HCT116 (cell line): ENCODE data around the gene SYNE3. TPM values are rescaled to one million over a fixed set of nuclear protein-coding genes. Genes with fewer than 3 reads are reported as not detected.
A peak's percentile ranks its signal among the peaks of the same experiment; 100 is the strongest.

Source experiments
- ATAC-seq: fragments of 200-7000 bp; cut with Tn5 transposase; 2 replicates; pipeline ENCODE4 v1.9.1; 2020; ENCODE audit warnings: mild to moderate bottlenecking, moderate library complexity
- BruUV-seq: library from RNA; stranded (reverse); fragments of 400-500 nt; replicated peaks from 2 replicates; lab custom pipeline; 2021; lab: Mats Ljungman, UMichigan
- CTCF ChIA-PET: fragments of 300-600 bp; sonication (Branson Sonifier 250); formaldehyde crosslinking; loops from one replicate; lab custom pipeline; 2021; ENCODE audit warnings: antibody characterized with exemption; lab: Charles Lee
- POLR2A ChIA-PET: fragments of 300-600, 350-600 bp; sonication (Branson Sonifier 250); formaldehyde crosslinking; loops from one replicate; lab custom pipeline; 2021; ENCODE audit warnings: antibody characterized with exemption; lab: Charles Lee
- RAD21 ChIA-PET, 2 experiments: fragments of 300-600 bp; sonication (Branson Sonifier 250); formaldehyde crosslinking; loops; one replicate each; lab custom pipeline; 2023; ENCODE audit warnings: low total read pairs in 2 of 2; ENCODE audit not compliant: uncharacterized antibody in 2 of 2, unreplicated experiment in 2 of 2, low non-redundant PET in 1 of 2; lab: Charles Lee
- DNase-seq: peaks from one replicate; pipeline ENCODE4 v3.0.0-alpha.2; 2010; ENCODE audit warnings: low read depth, low spot score
- H2AFZ ChIP-seq: fragments of 200-600 bp; shearing (Covaris generic), sonication (generic); 2 replicates; pipeline ENCODE4 v1.6.1; 2017; ENCODE audit warnings: low read depth, mixed run types, mixed read lengths, antibody characterized with exemption, low read length; ENCODE audit not compliant: poor library complexity, severe bottlenecking
- H3K27ac ChIP-seq: 2 replicates; pipeline ENCODE4 v1.5.1; 2012; ENCODE audit warnings: low read depth, low read length
- H3K27me3 ChIP-seq: fragments of 200-600 bp; sonication (generic); 2 replicates; pipeline ENCODE4 v1.6.1; 2016; ENCODE audit warnings: mixed run types, low read length, mixed read lengths; ENCODE audit not compliant: insufficient read depth
- H3K36me3 ChIP-seq, 2 experiments: fragments of 200-500 bp in 1 of 2; fragments of 200-600 bp in 1 of 2; sonication (Bioruptor generic) in 1 of 2; sonication (generic) in 1 of 2; 2 replicates each; pipeline versions ENCODE4 v1.5.1 to v1.6.1; 2014 to 2016; ENCODE audit warnings: low read length in 2 of 2, inconsistent platforms in 1 of 2, mixed read lengths in 1 of 2, mixed run types in 1 of 2; ENCODE audit not compliant: insufficient read depth in 2 of 2, control insufficient read depth in 1 of 2
- H3K4me1 ChIP-seq, 2 experiments: fragments of 200-600 bp in 1 of 2; sonication (generic) in 1 of 2; 2 replicates each; pipeline versions ENCODE4 v1.5.1 to v1.6.1; 2012 to 2017; ENCODE audit warnings: low read length in 2 of 2, inconsistent platforms in 1 of 2, mild to moderate bottlenecking in 1 of 2, mixed read lengths in 1 of 2, mixed run types in 1 of 2, moderate library complexity in 1 of 2; ENCODE audit not compliant: insufficient read depth in 2 of 2, control insufficient read depth in 1 of 2
- H3K4me2 ChIP-seq: fragments of 200-600 bp; sonication (generic); 2 replicates; pipeline ENCODE4 v1.6.1; 2017; ENCODE audit warnings: mixed run types, low read length, mixed read lengths
- H3K4me3 ChIP-seq, 2 experiments: fragments of 200-600 bp in 1 of 2; sonication (generic) in 1 of 2; replicated peaks in 1 of 2; 2 replicates each; pipeline ENCODE4 v1.5.1; 2011 to 2016; ENCODE audit warnings: low read length in 2 of 2, control low read depth in 1 of 2, low read depth in 1 of 2, mild to moderate bottlenecking in 1 of 2, mixed read lengths in 1 of 2, mixed run types in 1 of 2
- H3K79me2 ChIP-seq: fragments of 200-600 bp; sonication (generic); 2 replicates; pipeline ENCODE4 v1.6.1; 2017; ENCODE audit warnings: mild to moderate bottlenecking, mixed run types, low read length, moderate library complexity, mixed read lengths; ENCODE audit not compliant: insufficient read depth
- H3K9ac ChIP-seq: fragments of 200-600 bp; sonication (generic); 2 replicates; pipeline ENCODE4 v1.6.1; 2016; ENCODE audit warnings: low read length, mixed read lengths
- H3K9me2 ChIP-seq: fragments of 200-600 bp; sonication (generic), shearing (Covaris generic); 2 replicates; pipeline ENCODE4 v1.6.1; 2017; ENCODE audit warnings: mixed run types, mild to moderate bottlenecking, moderate library complexity; ENCODE audit not compliant: insufficient read depth
- H3K9me3 ChIP-seq, 2 experiments: fragments of 200-500 bp in 1 of 2; fragments of 200-600 bp in 1 of 2; sonication (Bioruptor generic) in 1 of 2; sonication (generic) in 1 of 2; 2 replicates each; pipeline ENCODE4 v1.6.1; 2014 to 2017; ENCODE audit warnings: low read length in 2 of 2, mixed read lengths in 2 of 2, inconsistent platforms in 1 of 2, low read depth in 1 of 2, mild to moderate bottlenecking in 1 of 2, mixed run types in 1 of 2, moderate library complexity in 1 of 2; ENCODE audit not compliant: control insufficient read depth in 1 of 2, insufficient read depth in 1 of 2
- H4K20me1 ChIP-seq: fragments of 200-600 bp; sonication (generic), shearing (Covaris generic); 2 replicates; pipeline ENCODE4 v1.6.1; 2017; ENCODE audit warnings: mixed run types, mild to moderate bottlenecking, moderate library complexity; ENCODE audit not compliant: insufficient read depth
- CBX3 ChIP-seq: IDR thresholded peaks from 2 replicates; pipeline ENCODE4 v1.6.1; 2012; ENCODE audit warnings: low read depth
- CEBPB ChIP-seq: IDR thresholded peaks from 2 replicates; pipeline ENCODE4 v1.6.1; 2012; ENCODE audit warnings: low read depth
- ELF1 ChIP-seq: IDR thresholded peaks from 2 replicates; pipeline ENCODE4 v1.6.1; 2012; ENCODE audit warnings: low read depth, borderline replicate concordance
- EZH2phosphoT487 ChIP-seq: fragments of 200-600 bp; IDR thresholded peaks from 2 replicates; pipeline ENCODE4 v1.6.1; 2018; ENCODE audit warnings: antibody characterized with exemption, borderline replicate concordance
- FOSL1 ChIP-seq: IDR thresholded peaks from 2 replicates; pipeline ENCODE4 v1.6.1; 2012; ENCODE audit warnings: low read depth
- JUND ChIP-seq: IDR thresholded peaks from 2 replicates; pipeline ENCODE4 v1.6.1; 2012
- POLR2A ChIP-seq: IDR thresholded peaks from 2 replicates; pipeline ENCODE4 v1.7.0; 2011; ENCODE audit warnings: borderline replicate concordance; ENCODE audit not compliant: insufficient read depth, insufficient read length; ENCODE audit errors: extremely low read depth
- RAD21 ChIP-seq: IDR thresholded peaks from 2 replicates; pipeline ENCODE4 v1.6.1; 2012; ENCODE audit warnings: low read depth, mild to moderate bottlenecking
- YY1 ChIP-seq: IDR thresholded peaks from 2 replicates; pipeline ENCODE4 v1.6.1; 2011; ENCODE audit warnings: low read length, low read depth, moderate library complexity, mild to moderate bottlenecking; ENCODE audit not compliant: insufficient replicate concordance; ENCODE audit errors: extremely low read depth
- intact Hi-C: fragments of 100-400 bp; cut with micrococcal nuclease; formaldehyde crosslinking; loops from 2 replicates; pipeline ENCODE4 v1.10.0; 2022
- total RNA-seq: library from RNA; stranded (reverse); gene quantifications from one replicate; pipeline ENCODE4 v1.2.1, GENCODE V29; 2021; ENCODE audit not compliant: unreplicated experiment
- TF ChIP-seq, protein P1 (sequence below): IDR thresholded peaks from 2 replicates; pipeline ENCODE4 v1.6.1; 2012

SYNE3 gene
- total RNA-seq, 1 experiment from 2014 or later: 3.6 TPM

DNA sequence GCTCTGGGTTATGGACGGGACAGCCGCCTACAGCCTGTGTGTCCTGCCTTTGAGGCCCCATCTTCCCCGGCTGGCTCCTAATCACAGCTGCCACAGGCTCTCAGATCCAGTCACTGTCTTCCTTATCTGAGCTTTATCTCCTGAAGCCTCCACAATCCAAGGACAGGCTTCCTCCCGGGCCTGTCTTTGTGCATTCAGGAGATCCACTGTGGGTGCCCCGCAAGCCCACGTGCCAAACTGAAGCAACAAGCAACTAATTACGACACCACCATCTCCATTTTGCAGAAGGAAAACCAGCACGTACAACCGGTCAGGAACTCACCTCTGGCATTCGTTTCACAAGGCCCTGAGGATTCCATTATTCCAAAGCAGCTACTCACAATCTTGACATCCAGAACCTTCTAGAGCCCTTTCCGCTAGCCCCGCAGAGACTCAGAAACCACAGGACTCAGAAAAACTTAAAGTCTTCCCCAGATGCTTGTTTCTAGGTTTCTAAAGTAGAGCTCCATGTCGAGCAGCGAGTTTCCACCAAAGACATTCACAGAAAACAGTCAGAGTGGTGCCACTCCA lies 14.0 kb downstream of the SYNE3 start:
- no TSS peak for BruUV-seq
- no peak overlapping the region for H3K9ac ChIP-seq
- intact Hi-C loops: no loop called here
- H3K9me3 ChIP-seq: no peaks in the 10 kb centered on the region
- TF ChIP-seq EZH2phosphoT487: no peak
- TF ChIP-seq, protein P1, sequence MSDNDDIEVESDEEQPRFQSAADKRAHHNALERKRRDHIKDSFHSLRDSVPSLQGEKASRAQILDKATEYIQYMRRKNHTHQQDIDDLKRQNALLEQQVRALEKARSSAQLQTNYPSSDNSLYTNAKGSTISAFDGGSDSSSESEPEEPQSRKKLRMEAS: no peak
- TF ChIP-seq CBX3: no peak
- no peak for TF ChIP-seq POLR2A
- TF ChIP-seq RAD21: no peak
- no peak for TF ChIP-seq ELF1
- no peak for TF ChIP-seq CEBPB
- no peak for TF ChIP-seq YY1
- no peak overlapping the region for H3K4me3 ChIP-seq
- H3K27me3 ChIP-seq: no peaks in the 10 kb centered on the region
- no peaks in the 10 kb centered on the region for H4K20me1 ChIP-seq
- POLR2A ChIA-PET: no interaction called here
- ATAC-seq: no peak
- no peak overlapping the region for H3K4me2 ChIP-seq
- peaks cover 5 to 22% of the 10 kb centered on the region in 2 experiments; a peak in 3 of 4 replicates for H3K4me1 ChIP-seq
- no peak for DNase-seq
- no peaks in the 10 kb centered on the region for H3K79me2 ChIP-seq
- H3K27ac ChIP-seq: no peak overlapping the region
- H2AFZ ChIP-seq: no peak overlapping the region
- no peaks in the 10 kb centered on the region for H3K9me2 ChIP-seq
- CTCF ChIA-PET: interaction anchor here (0.8 kb wide), 1 partner anchor 24 kb away, joined by 3 read pairs; no protein-coding TSS in a partner anchor
- H3K36me3 ChIP-seq: no peaks in the 10 kb centered on the region
- RAD21 ChIA-PET: no interaction called here

DNA sequence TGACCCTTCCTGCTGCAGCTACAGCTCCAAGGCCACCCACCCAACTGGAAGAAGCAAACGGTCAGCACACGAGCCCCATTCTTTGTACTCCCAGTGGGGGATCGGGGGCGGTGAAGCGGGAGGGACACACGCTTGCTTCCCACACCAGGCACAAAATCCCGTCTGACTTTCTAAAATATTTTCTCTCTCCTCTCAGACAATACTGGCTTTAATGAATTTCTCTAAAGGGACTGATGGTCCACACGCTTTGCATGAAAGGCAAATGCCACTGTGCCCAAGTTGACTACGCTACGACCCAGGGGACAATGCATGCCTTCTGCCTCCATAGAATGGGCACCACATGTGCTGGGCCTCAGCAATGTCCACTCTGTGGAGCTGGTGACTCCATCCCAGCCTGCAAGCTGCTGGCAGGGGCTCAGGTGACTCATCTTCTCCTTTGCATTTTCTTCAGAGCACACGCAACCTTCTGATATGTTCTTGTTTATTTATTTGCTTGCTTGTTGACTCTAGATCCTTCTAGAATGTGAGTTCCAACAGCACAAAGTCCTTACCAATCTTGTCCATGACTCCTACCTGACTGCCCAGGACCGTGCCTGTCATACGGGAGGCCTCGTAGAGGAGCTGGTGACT lies 15.6 kb downstream of the SYNE3 start:
- Histone ChIP-seq H2AFZ (no peak overlapping the region), H4K20me1 (no peaks in the 10 kb centered on the region), H3K9me3 (no peaks in the 10 kb centered on the region), H3K9me2 (no peaks in the 10 kb centered on the region), H3K4me3 (no peak overlapping the region), H3K36me3 (no peaks in the 10 kb centered on the region), H3K4me1 (peaks cover 0 to 15% of the 10 kb centered on the region in 2 experiments; a peak in 2 of 4 replicates), H3K79me2 (no peaks in the 10 kb centered on the region), H3K27ac (no peak overlapping the region), H3K27me3 (no peaks in the 10 kb centered on the region), H3K9ac (no peak overlapping the region), H3K4me2 (peak overlapping the region; percentile 21; the same call in 1 of the 2 replicates)
- peak; percentile 43; the same call in 1 of the 2 replicates for TF ChIP-seq JUND
- TF ChIP-seq POLR2A: no peak
- TF ChIP-seq, protein P1: peak; percentile 40
- TF ChIP-seq FOSL1: peak; percentile 55; the same call in 1 of the 2 replicates
- no TSS peak for BruUV-seq
- ATAC-seq (no peak), DNase-seq (no peak)
- intact Hi-C loops: no loop called here
- ChIA-PET CTCF (no interaction called here), POLR2A (interaction anchor here (0.6 to 1.6 kb wide), 2 partner anchors 16 to 27 kb away, joined by 3 to 5 read pairs; partner anchors contain the start of gene SYNE3), RAD21 (no interaction called here)
